ENCODE measurements around the gene SPP1.

SPP1 gene

GRCh38 chr4:88009871-88010270 is 34.4 kb downstream of the SPP1 start:
- H3K9me3 ChIP-seq (ENCODE audit: control insufficient read depth, insufficient read depth, low read length), result no peaks in the 10 kb centered on the region
- peaks cover 4% of the 10 kb centered on the region; the same call in 1 of the 2 replicates for H3K27me3 ChIP-seq (ENCODE audit: control insufficient read depth, low read length)
- no peak overlapping the region for H3K27ac ChIP-seq (ENCODE audit: low read depth, low read length)
- TF ChIP-seq CTCF (IDR thresholded peaks at IDR 0.05; ENCODE audit: low read depth, low read length, poor library complexity, severe bottlenecking) (no peak), EZH2phosphoT487 (IDR thresholded peaks at IDR 0.05; ENCODE audit: borderline replicate concordance, low read length) (no peak)
- H3K4me1 ChIP-seq (ENCODE audit: control insufficient read depth, low read length), result peaks cover 60% of the 10 kb centered on the region
- H3F3A ChIP-seq (ENCODE audit: control insufficient read depth, insufficient read depth), result peaks cover 7% of the 10 kb centered on the region; the same call in 1 of the 2 replicates
- peaks cover 72% of the 10 kb centered on the region for H3K79me2 ChIP-seq (ENCODE audit: control insufficient read depth, low read length)
- H3K4me3 ChIP-seq (ENCODE audit: low read length), result peak overlapping the region; percentile 82; the same call in 1 of the 2 replicates
- H4K20me1 ChIP-seq (ENCODE audit: control insufficient read depth, insufficient read depth, low read depth, low read length), result peaks cover 9% of the 10 kb centered on the region
- peaks cover 12% of the 10 kb centered on the region for H3K36me3 ChIP-seq (ENCODE audit: control insufficient read depth, low read length)
- no peaks in the 10 kb centered on the region for H3K9me2 ChIP-seq (replicated peaks; ENCODE audit: control insufficient read depth, low read length)
- H3K4me2 ChIP-seq (ENCODE audit: low read length), result peak overlapping the region; percentile 93

GRCh38 chr4:88010966-88011365 is 35.5 kb downstream of the SPP1 start:
- no peaks in the 10 kb centered on the region for H3K9me2 ChIP-seq (replicated peaks; ENCODE audit: control insufficient read depth, low read length)
- H3K9me3 ChIP-seq (ENCODE audit: control insufficient read depth, insufficient read depth, low read length), result no peaks in the 10 kb centered on the region
- no peak for TF ChIP-seq EZH2phosphoT487 (IDR thresholded peaks at IDR 0.05; ENCODE audit: borderline replicate concordance, low read length)
- no peak for TF ChIP-seq CTCF (IDR thresholded peaks at IDR 0.05; ENCODE audit: low read depth, low read length, poor library complexity, severe bottlenecking)
- H3K4me1 ChIP-seq (ENCODE audit: control insufficient read depth, low read length), result peaks cover 60% of the 10 kb centered on the region
- peak overlapping the region; percentile 41 for H3K4me3 ChIP-seq (ENCODE audit: low read length)
- peaks cover 13% of the 10 kb centered on the region for H3K36me3 ChIP-seq (ENCODE audit: control insufficient read depth, low read length)
- peak overlapping the region; percentile 93 for H3K4me2 ChIP-seq (ENCODE audit: low read length)
- peaks cover 82% of the 10 kb centered on the region for H3K79me2 ChIP-seq (ENCODE audit: control insufficient read depth, low read length)
- no peak overlapping the region; the same call in 1 of the 2 replicates for H3K27ac ChIP-seq (ENCODE audit: low read depth, low read length)
- H3K27me3 ChIP-seq (ENCODE audit: control insufficient read depth, low read length), result peaks cover 4% of the 10 kb centered on the region; the same call in 1 of the 2 replicates
- H4K20me1 ChIP-seq (ENCODE audit: control insufficient read depth, insufficient read depth, low read depth, low read length), result peaks cover 9% of the 10 kb centered on the region
- H3F3A ChIP-seq (ENCODE audit: control insufficient read depth, insufficient read depth), result peaks cover 7% of the 10 kb centered on the region; the same call in 1 of the 2 replicates

- peaks cover 55% of the 10 kb centered on the region for H3K4me1 ChIP-seq (ENCODE audit: control insufficient read depth, low read length)
- no peaks in the 10 kb centered on the region for H3K9me2 ChIP-seq (replicated peaks; ENCODE audit: control insufficient read depth, low read length)
- peaks cover 7% of the 10 kb centered on the region; the same call in 1 of the 2 replicates for H3F3A ChIP-seq (ENCODE audit: control insufficient read depth, insufficient read depth)
- peaks cover 13% of the 10 kb centered on the region for H3K36me3 ChIP-seq (ENCODE audit: control insufficient read depth, low read length)
- peaks cover 9% of the 10 kb centered on the region for H4K20me1 ChIP-seq (ENCODE audit: control insufficient read depth, insufficient read depth, low read depth, low read length)
- TF ChIP-seq EZH2phosphoT487 (IDR thresholded peaks at IDR 0.05; ENCODE audit: borderline replicate concordance, low read length) (no peak), CTCF (IDR thresholded peaks at IDR 0.05; ENCODE audit: low read depth, low read length, poor library complexity, severe bottlenecking) (no peak)
- H3K79me2 ChIP-seq (ENCODE audit: control insufficient read depth, low read length), result peaks cover 95% of the 10 kb centered on the region
- peak overlapping the region; percentile 93 for H3K4me2 ChIP-seq (ENCODE audit: low read length)
- no peaks in the 10 kb centered on the region for H3K9me3 ChIP-seq (ENCODE audit: control insufficient read depth, insufficient read depth, low read length)
- H3K27ac ChIP-seq (ENCODE audit: low read depth, low read length), result peak overlapping the region; percentile 2; the same call in 1 of the 2 replicates
- peak overlapping the region; percentile 16 for H3K4me3 ChIP-seq (ENCODE audit: low read length)
- H3K27me3 ChIP-seq (ENCODE audit: control insufficient read depth, low read length), result no peaks in the 10 kb centered on the region
These were observed 37.1 kb downstream of the SPP1 start for GRCh38 chr4:88012647-88013046.
